Activated CD8-positive, alpha-beta memory T cell treated with anti-CD3 and anti-CD28 coated beads for 48 hours (primary cell): ENCODE results near the gene PPP1R27.

Experiments
- DNase-seq, 3 experiments: peaks; one replicate each; pipeline ENCODE4 v3.0.0-alpha.2; 2020; ENCODE audit warnings: low read depth in 2 of 3, low spot score in 2 of 3

The PPP1R27 gene

GRCh38 chr17:81834831-81835267 is at the start of gene PPP1R27:
Gene PPP1R27 (minus strand): TSS chr17:81835050. CDS start chr17:81834953, 97 bp downstream.
- DNase-seq, result no peak

DNA sequence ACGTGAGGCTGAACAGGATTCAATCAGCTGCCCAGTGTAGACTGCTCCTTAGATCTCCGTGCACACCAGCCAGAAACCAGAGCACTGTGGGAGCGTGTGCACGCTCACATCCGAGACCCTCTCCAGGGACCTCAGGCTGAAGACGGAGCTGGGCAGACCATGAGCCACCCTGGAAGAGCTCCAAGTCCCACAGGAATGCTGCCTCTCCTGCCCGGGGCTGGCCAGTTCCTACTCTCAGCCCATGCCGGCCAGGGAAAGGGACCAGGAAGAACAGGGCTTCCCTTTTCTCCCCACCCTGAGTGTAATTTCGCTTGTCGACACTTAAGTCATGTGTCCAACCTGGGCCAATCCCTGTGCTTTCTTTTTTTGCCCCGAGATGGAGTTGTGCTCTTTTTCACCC is 49.7 kb upstream of the PPP1R27 start:
- DNase-seq, result no peak

GRCh38 chr17:81879121-81879520 is 44.3 kb upstream of the PPP1R27 start:
- no peak for DNase-seq

- no peak for DNase-seq
These were observed 43.4 kb upstream of the PPP1R27 start for GRCh38 chr17:81878294-81878693.

GRCh38 chr17:81877569-81877968 is 42.7 kb upstream of the PPP1R27 start:
- no peak for DNase-seq

GRCh38 chr17:81871387-81872230 is 36.8 kb upstream of the PPP1R27 start:
- peak; percentile 90 to 95 (median 91) for DNase-seq

DNA sequence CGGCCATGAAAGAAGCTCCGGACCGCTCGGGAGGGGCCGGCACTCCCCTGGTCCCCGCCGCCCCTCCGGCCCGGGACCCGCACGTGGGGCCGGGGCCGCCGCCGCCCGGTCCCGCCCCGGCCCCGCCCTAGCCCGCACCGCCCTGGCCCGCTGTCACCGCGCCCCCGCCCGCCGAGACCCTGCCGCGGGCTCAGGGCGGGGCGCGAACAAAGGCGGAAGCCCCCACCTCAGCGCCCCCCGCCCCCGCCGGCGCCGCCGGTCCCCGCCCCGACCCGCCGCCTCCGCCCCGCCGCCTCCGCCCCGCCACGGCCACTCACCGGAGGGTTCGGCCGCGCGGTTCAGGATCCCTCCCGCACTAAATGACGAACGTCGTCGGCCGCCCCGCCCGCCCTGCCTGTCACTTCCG is 36.1 kb upstream of the PPP1R27 start, which contains the start of gene ARHGDIA:
Gene ARHGDIA, minus strand, starts transcription at position 357 of the 406 bp plus-strand sequence. CDS start 1,407 bp downstream, outside the sequence.
- no peak for DNase-seq

DNA sequence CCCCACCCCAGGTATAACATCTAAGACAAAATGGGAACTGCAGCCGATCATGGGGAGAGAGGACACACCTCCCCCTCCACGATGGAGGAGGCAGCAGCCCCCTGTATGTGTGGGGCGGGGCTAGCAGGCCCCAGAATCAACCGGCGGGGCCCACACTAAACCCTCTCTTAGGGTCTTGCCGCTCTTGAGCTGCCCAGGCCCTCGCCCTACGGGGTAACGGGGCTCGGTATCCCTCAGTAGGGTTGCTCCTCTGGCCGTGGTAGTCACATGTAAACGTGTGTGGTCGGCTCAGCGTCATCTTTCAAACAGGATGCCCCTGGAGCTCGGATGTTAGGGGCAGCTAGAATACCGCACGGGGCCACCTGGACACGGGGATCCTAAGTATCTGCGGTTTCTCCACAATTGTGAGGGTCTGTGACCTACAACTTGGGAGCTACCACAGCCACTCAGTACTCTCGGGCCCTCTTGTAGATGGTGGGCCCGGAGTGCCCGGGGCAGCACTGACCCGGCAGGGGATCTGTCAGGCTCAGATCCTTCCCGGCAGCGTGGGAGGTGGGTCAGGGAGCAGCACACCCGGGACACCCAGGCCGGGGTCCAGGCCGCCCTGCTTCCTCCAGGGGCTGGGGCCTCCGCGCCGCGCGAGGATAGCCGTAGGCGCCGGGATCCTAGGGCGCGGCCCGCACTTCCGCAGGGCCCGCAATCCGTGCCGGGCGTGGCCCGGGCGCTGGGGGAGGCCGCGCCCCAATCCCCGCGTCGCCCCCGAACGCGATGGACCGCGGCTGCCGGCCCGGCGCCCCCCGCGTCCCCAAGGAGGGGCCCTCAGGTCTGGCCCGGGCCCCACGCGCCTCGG is 35.5 kb upstream of the PPP1R27 start:
- peak in 1 of 3 experiments; percentile 32 for DNase-seq

- peak in 1 of 3 experiments; percentile 58 for DNase-seq
These were observed 34.6 kb upstream of the PPP1R27 start for GRCh38 chr17:81869221-81870130.

- no peak for DNase-seq
These were observed 33.9 kb upstream of the PPP1R27 start for GRCh38 chr17:81868674-81869220.

- no peak for DNase-seq
These were observed 33.3 kb upstream of the PPP1R27 start for GRCh38 chr17:81867991-81868673.

- no peak for DNase-seq
These were observed 32.5 kb upstream of the PPP1R27 start for GRCh38 chr17:81867170-81867990.

DNA sequence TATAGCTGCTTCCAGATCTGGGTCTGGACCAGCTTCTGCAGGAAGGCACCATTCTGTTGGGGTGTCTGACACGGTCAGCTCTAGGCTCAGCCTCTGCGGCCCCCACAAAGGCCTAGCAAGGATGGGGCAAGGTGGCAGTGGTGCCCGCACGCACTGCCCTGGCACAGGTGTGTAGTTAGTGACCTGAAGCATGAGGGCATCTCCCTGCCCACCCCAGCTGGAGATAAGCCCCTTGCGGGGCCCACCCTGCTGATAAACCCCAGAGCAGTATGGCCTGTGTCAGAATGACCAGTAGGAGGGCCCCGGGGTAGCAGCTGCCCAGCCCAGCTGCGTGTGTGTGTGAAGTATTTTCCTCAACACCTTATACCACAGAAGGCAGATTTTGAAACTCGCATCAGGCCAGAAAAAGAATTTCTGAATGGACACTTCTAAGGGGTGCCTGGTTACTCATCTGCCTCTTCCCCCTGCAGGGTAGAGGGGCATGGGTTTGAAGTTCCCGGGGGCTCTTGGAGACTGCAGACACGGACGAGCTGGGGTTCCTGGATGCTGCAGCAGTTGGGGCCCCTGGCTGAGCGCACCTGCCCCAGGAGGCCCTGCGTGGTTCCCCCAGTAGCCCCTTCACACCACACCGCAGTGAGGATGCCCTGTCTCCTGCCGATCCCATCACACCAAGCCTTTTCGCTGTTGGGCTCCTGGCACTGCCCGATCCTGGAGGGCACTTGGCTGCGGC is 31.8 kb upstream of the PPP1R27 start:
- no peak for DNase-seq

- DNase-seq, result no peak
These were observed 31.0 kb upstream of the PPP1R27 start for GRCh38 chr17:81865733-81866439.

DNA sequence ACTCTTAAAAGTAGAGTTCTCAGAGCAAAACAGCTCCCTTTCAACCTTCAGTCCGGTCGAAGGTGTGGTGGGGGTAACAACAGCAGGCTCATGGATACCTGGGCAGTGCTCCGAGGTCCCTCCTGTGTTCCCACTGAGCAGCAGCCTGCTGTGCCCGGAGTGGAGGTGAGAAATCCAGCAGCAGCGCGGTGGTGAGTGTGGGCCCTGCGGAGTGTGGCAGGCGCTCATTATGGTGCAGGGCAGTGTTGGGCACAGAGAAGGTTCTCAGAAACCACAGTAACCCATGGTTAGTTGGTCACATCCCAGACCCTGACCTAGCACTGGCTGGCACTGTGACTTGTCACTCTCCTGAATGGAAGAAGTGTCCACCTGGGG is 30.5 kb upstream of the PPP1R27 start:
- DNase-seq, result no peak

DNA sequence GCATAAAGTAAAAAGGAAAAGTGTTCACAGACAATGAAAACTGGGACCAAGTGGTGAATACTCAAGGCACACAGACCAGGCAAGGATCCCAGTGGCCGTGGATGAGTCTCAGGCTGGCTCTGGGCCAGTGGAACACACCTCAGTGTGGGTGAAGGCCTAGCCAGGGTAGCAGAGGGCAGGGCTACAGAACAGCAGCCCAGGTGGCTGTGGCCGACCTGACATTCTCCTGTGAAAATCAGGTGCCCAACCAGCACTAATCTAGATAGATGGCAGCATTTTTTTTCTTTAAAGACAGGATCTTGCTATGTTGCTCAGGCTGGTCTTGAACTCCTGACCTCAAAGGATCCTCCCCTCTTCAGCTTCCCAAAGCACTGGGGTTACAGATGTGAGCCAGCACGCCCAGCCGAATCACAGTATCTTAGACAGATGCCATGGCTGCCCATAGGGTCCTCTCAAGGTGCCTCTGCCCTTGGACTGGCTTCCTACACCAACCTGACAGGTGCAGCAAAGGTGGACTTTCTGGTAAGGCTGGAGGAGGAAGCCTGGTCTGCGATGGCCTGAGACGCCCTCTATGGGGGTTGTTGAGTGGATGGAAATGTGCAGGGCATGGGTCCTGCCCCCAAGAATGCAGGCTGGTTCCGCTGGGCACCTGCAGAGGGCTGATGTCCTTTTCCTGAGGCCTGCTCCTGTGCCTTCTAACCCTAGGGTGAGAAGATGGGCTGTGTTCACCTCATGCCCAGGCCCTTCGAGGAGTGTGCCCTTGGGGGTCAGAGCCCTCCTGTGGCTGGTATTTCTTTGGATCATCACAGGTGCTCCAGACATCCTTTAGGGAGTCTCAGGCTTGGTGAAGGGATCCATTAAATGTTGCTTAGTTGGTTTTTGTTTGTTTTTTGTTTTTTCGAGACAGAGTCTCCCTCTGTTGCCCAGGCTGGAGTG is 29.3 kb upstream of the PPP1R27 start:
- DNase-seq, result no peak
